ENCODE results near the gene PSMD1.
"Not testable (repeated sequence)": the region's sequence is repeated elsewhere in the genome, so short reads cannot be mapped to it uniquely, and the experiment has no call there.

PSMD1 gene

GRCh38 chr2:231188506-231189170 is 132.0 kb downstream of the PSMD1 start:
- no peak for DNase-seq

DNA sequence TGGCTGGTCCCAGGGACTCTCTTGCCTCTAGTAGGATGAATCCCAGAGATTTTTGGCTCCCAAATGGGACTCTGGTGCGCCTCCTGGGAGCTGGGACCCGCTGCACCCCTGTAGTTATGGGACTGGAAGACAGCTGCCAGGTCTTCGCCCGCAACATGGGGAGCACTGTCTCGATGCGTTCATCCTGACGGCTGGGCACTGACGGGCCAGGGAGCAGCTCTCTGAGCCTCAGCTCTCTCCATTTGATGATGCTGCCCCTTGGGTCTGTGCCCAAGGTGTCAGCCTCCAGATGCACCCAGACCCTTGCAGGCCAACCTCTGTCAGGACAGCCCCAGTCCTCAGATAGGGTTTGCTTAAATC is 132.5 kb downstream of the PSMD1 start:
- no peak for DNase-seq

GRCh38 chr2:231189571-231190495 is 133.2 kb downstream of the PSMD1 start:
- DNase-seq = no peak

GRCh38 chr2:231190531-231191197 is 134.0 kb downstream of the PSMD1 start:
- no peak for DNase-seq

GRCh38 chr2:231191896-231192872 is 135.5 kb downstream of the PSMD1 start:
- no peak for DNase-seq

DNA sequence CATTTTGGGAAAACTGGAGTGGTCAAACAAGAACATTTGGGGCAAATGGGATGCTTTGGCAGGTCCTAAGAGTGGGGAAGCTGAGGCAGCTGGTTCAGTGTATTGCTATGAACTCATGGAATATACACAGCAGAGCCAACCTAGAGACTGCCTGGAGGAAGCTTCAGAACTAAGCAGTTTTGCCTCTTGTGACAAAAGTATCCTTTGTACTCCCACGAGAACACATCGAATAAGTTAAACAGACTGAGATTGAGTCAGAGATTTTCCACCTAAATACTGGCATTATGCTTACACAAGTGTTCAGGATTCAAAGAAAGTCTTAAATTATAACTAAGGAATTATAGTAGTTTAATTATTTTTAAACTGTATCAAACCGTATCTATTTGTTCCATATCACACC is 136.5 kb downstream of the PSMD1 start:
- no peak for DNase-seq

DNA sequence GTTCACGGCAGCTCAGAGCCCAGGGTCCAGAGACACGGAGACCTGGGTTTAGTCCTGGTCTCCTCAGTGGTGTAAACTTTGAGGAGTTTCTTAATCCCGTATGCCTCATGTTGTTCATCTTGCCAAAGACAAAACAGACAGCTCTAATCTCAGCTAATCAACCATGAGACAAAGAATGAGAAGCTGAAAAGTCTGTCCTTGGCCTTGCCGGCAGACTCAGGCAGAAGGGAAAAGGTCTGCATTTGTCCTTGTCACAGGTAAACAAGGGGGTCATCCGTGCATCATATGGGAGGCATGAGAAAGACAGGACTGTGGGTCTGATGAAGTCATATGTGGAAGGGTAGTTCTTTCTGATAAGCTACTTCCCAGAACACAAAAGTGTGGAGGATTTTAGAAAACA is 139.9 kb downstream of the PSMD1 start:
- no peak for DNase-seq

- not testable (repeated sequence) for DNase-seq
Observed at GRCh38 chr2:231197196-231197595, 140.5 kb downstream of the PSMD1 start.

- no peak for DNase-seq
Observed at GRCh38 chr2:231197706-231198290, 141.1 kb downstream of the PSMD1 start.

DNA sequence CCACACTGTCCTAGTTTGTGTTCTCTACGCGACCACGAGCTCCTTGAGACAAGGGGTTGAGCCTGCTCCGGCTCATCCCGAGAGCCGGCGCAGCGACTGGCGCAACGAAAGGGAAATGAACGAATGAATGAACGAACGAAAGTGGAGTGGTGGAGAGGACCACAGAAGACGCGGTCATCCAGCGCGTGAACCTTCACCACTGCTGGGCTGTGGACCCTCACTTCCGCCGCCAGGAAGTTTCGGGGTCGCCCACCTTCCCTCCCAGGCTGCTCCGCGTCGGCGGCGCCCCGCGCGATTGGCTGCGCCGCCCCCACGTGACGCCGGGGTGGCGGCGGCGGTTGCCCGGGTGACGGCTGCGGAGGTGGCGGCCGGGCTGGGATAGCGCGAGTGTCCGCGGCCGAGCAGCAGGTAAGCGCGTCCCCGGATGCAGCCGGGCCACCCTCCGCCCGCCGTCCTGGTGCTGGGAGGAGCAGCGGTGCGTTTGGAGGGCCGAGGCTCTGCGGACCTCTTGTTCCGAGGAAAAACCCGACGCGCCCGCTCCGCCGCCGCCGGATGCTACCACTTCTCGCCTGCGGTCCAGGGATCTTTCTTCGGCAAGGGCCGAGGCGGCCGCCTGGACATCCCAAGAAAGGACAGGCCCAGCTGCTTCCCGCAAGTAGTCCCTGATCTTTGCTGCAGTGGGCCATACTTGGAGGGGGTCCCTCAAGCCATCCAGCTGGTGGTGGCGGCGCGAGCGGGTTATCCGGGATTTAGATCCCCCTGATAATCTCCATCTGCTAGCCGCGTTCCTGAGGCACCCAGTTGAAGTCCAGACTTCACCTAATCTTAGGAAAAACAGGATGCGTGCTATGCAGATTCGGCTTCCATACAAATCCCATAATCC is 141.9 kb downstream of the PSMD1 start, which contains the start of gene ARMC9:
TSS of gene ARMC9 (plus strand) at position 341 of the 883 bp plus-strand sequence. CDS start 7,608 bp downstream, outside the sequence.
- peak; percentile 61 for DNase-seq

- DNase-seq = no peak
Observed at GRCh38 chr2:231199219-231199618, 142.6 kb downstream of the PSMD1 start.

- no peak for DNase-seq
Observed at GRCh38 chr2:231200805-231201474, 144.3 kb downstream of the PSMD1 start.

- no peak for DNase-seq
Observed at GRCh38 chr2:231201475-231201814, 144.8 kb downstream of the PSMD1 start.

GRCh38 chr2:231203087-231203486 is 146.4 kb downstream of the PSMD1 start:
- DNase-seq = no peak

GRCh38 chr2:231204146-231204545 is 147.5 kb downstream of the PSMD1 start:
- no peak for DNase-seq

DNA sequence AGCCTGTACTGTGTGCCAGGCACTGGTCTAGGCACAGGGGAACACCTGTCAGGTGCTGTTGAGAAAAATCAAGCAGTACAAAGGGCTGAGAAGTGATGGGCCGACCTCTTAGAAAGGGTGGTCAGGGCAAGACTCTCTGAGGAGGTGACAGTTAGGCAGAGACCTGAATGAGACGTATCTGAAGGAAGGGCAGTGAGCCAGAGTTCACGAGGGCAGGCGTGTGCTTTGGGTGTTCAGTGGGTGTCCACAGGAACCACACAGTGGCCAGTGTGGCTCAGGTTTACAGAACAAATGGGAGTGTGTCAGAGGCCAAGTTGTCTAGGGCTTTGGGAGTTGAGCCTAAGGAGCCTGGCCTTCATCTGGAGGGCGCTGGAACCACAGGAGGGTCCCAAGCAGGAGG is 147.9 kb downstream of the PSMD1 start:
- DNase-seq = no peak

- DNase-seq = no peak
Observed at GRCh38 chr2:231207734-231208133, 151.1 kb downstream of the PSMD1 start.

DNA sequence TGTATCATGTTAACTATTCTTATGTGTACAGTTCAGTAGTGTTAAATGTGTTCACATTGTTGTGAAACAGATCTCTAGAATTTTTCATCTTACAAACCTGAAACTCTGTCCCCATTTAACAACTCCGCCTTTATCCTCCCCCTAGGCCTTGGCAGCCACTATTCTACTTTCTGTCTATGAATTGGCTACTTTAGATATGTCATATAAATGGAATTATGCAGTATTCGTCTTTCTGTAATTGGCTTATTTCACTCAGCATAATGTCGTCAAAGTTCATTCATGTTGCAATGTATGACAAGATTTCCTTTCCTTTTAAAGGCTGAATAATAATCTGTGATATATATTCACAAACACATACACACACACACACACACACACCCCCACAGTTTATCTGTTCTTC is 154.1 kb downstream of the PSMD1 start:
- no peak for DNase-seq

DNA sequence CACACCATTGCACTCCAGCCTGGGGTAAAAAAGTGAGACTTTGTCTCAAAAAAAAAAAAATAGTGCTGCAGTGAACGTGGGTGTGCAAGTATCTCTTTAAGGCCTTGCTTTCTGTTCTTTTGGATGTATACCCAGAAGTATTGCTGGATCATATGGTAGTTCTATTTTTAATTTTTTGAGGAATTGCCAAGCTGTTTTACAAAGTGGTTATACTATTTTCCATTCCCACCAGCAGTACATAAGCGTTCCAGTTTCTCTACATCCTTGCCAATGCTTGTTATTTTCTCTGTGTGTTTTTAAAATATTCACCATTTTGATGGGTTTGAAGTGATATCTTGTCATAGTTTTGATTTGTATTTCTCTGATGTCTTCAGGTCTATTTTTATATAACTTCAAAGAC is 154.8 kb downstream of the PSMD1 start:
- no peak for DNase-seq

GRCh38 chr2:231212329-231212845 is 155.7 kb downstream of the PSMD1 start:
- DNase-seq = no peak
